GM21390 (cell line): ENCODE data around the gene ZNF219.
A peak's percentile ranks its signal among the peaks of the same experiment; 100 is the strongest.

Source experiments
- ATAC-seq: cut with Tn5 transposase; IDR thresholded peaks from one replicate; pipeline ENCODE4 v1.9.1; 2021; ENCODE audit not compliant: unreplicated experiment

Gene ZNF219

GRCh38 chr14:21102521-21103410, 4.3 kb upstream of the ZNF219 start:
- no peak for ATAC-seq

- no peak for ATAC-seq
Observed at GRCh38 chr14:21101802-21102413, 3.5 kb upstream of the ZNF219 start.

- ATAC-seq = no peak
Observed at GRCh38 chr14:21100931-21101330, 2.5 kb upstream of the ZNF219 start, which contains the start of gene TMEM253. Gene TMEM253 (plus strand): TSS chr14:21101066. CDS start chr14:21101344, 278 bp downstream.

GRCh38 chr14:21099596-21099985, 1.1 kb upstream of the ZNF219 start:
- no peak for ATAC-seq

- ATAC-seq = no peak
Observed at GRCh38 chr14:21098892-21099595, 589 bp upstream of the ZNF219 start.

- ATAC-seq = no peak
Observed at GRCh38 chr14:21097636-21098075, 799 bp downstream of the ZNF219 start.

- no peak for ATAC-seq
Observed at GRCh38 chr14:21096978-21097635, 1.3 kb downstream of the ZNF219 start.

- no peak for ATAC-seq
Observed at GRCh38 chr14:21096438-21096837, 2.0 kb downstream of the ZNF219 start.

GRCh38 chr14:21095430-21096205, 2.8 kb downstream of the ZNF219 start:
- ATAC-seq = no peak

- no peak for ATAC-seq
Observed at GRCh38 chr14:21093769-21094681, 4.4 kb downstream of the ZNF219 start.

GRCh38 chr14:21093018-21093417, 5.4 kb downstream of the ZNF219 start:
- ATAC-seq = no peak

GRCh38 chr14:21092273-21093011, 6.0 kb downstream of the ZNF219 start:
- ATAC-seq = peak; percentile 81

GRCh38 chr14:21091821-21092272, 6.6 kb downstream of the ZNF219 start:
- no peak for ATAC-seq

- no peak for ATAC-seq
Observed at GRCh38 chr14:21090940-21091663, 7.4 kb downstream of the ZNF219 start.

- no peak for ATAC-seq
Observed at GRCh38 chr14:21090194-21090939, 8.1 kb downstream of the ZNF219 start.

GRCh38 chr14:21089877-21090193, 8.6 kb downstream of the ZNF219 start:
- ATAC-seq = no peak

- ATAC-seq = no peak
Observed at GRCh38 chr14:21089271-21089670, 9.2 kb downstream of the ZNF219 start.
